ENCODE measurements around the gene TEAD2. TPM values are rescaled to one million over a fixed set of nuclear protein-coding genes. Genes with fewer than 3 reads are reported as not detected.

TEAD2 gene
- total and polyA plus RNA-seq, 9 of the 15 experiments (the other 6 are each of a cell fraction or from before 2014, with no cell fraction given): 1.6 to 27.0 (median 13.9) TPM

GRCh38 chr19:49364083-49364737, 2.0 kb upstream of the TEAD2 start (continued):
- no peak for TF ChIP-seq CHD7 (IDR thresholded peaks at IDR 0.05; ENCODE audit: low read depth, low read length)

Data from K562 (cell line).